WTC11 (cell line): ENCODE data around the gene CYB5A. TPM values are rescaled to one million over a fixed set of nuclear protein-coding genes. Genes with fewer than 3 reads are reported as not detected.
"Not testable (repeated sequence)": the region's sequence is repeated elsewhere in the genome, so short reads cannot be mapped to it uniquely, and the experiment has no call there.

Source experiments
- ATAC-seq: fragments of 200-7000 bp; cut with Tn5 transposase; 2 replicates; pipeline ENCODE4 v1.10.0; 2021; ENCODE audit warnings: mild to moderate bottlenecking, moderate library complexity
- CTCF ChIA-PET: fragments of 300-600 bp; sonication (Branson Sonifier 250); formaldehyde crosslinking; loops from one replicate; lab custom pipeline; 2021; ENCODE audit warnings: antibody characterized with exemption; lab: Charles Lee
- POLR2A ChIA-PET: fragments of 350-600 bp; sonication (Branson Sonifier 250); formaldehyde crosslinking; loops from one replicate; lab custom pipeline; 2021; ENCODE audit warnings: antibody characterized with exemption; lab: Charles Lee
- DNase-seq: peaks from one replicate; pipeline ENCODE4 v3.0.0; 2021; ENCODE audit warnings: low spot score
- H3K27ac Mint-ChIP-seq: 2 replicates; pipeline ENCODE4 v1.8.0; 2021; ENCODE audit warnings: mixed read lengths
- H3K27me3 Mint-ChIP-seq: 2 replicates; pipeline ENCODE4 v1.8.0; 2021; ENCODE audit warnings: low read depth, mild to moderate bottlenecking, moderate library complexity, mixed read lengths
- H3K36me3 Mint-ChIP-seq: 2 replicates; pipeline ENCODE4 v1.8.0; 2021; ENCODE audit warnings: mixed read lengths
- H3K4me1 Mint-ChIP-seq: 2 replicates; pipeline ENCODE4 v1.8.0; 2022; ENCODE audit warnings: mixed read lengths
- H3K4me3 Mint-ChIP-seq: 2 replicates; pipeline ENCODE4 v1.8.0; 2021; ENCODE audit warnings: mild to moderate bottlenecking, moderate library complexity, mixed read lengths
- H3K9me3 Mint-ChIP-seq: 2 replicates; pipeline ENCODE4 v1.8.0; 2021; ENCODE audit warnings: mixed read lengths
- CREB1 ChIP-seq: sonication (generic); formaldehyde crosslinking; IDR thresholded peaks from 2 replicates; pipeline ENCODE4 v1.8.0; 2023; ENCODE audit warnings: mild to moderate bottlenecking, missing genetic modification reagents
- ETV6 ChIP-seq: sonication (generic); formaldehyde crosslinking; IDR thresholded peaks from 2 replicates; pipeline ENCODE4 v1.8.1; 2022; ENCODE audit warnings: mild to moderate bottlenecking, missing genetic modification reagents
- FOXJ3 ChIP-seq: sonication (generic); formaldehyde crosslinking; IDR thresholded peaks from 2 replicates; pipeline ENCODE4 v1.9.0; 2021; ENCODE audit warnings: missing genetic modification reagents, mild to moderate bottlenecking, borderline replicate concordance
- GABPB1 ChIP-seq: sonication (generic); formaldehyde crosslinking; IDR thresholded peaks from 2 replicates; pipeline ENCODE4 v1.8.1; 2023; ENCODE audit warnings: mild to moderate bottlenecking, missing genetic modification reagents
- IRF2 ChIP-seq: sonication (generic); formaldehyde crosslinking; IDR thresholded peaks from 2 replicates; pipeline ENCODE4 v1.8.0; 2022; ENCODE audit warnings: low read depth, missing genetic modification reagents, borderline replicate concordance
- JAZF1 ChIP-seq: fragments of 250-450 bp; sonication (Bioruptor Pico); IDR thresholded peaks from 2 replicates; pipeline ENCODE4 v1.9.0; 2021; ENCODE audit warnings: moderate library complexity, mild to moderate bottlenecking, inconsistent platforms
- KAT7 ChIP-seq: sonication (generic); formaldehyde crosslinking; IDR thresholded peaks from 2 replicates; pipeline ENCODE4 v1.8.1; 2023; ENCODE audit warnings: missing genetic modification reagents, mild to moderate bottlenecking, borderline replicate concordance
- OVOL2 ChIP-seq: fragments of 250-450 bp; sonication (Bioruptor Pico); IDR thresholded peaks from 2 replicates; pipeline ENCODE4 v1.9.0; 2021; ENCODE audit warnings: mild to moderate bottlenecking, borderline replicate concordance
- RELA ChIP-seq: sonication (generic); formaldehyde crosslinking; IDR thresholded peaks from 2 replicates; pipeline ENCODE4 v1.8.1; 2022; ENCODE audit warnings: missing genetic modification reagents, mild to moderate bottlenecking, borderline replicate concordance
- SOX15 ChIP-seq: fragments of 250-450 bp; sonication (Bioruptor Pico); IDR thresholded peaks from 2 replicates; pipeline ENCODE4 v1.9.0; 2021; ENCODE audit warnings: mild to moderate bottlenecking
- TCF7 ChIP-seq: sonication (generic); formaldehyde crosslinking; IDR thresholded peaks from 2 replicates; pipeline ENCODE4 v1.8.0; 2022; ENCODE audit warnings: mild to moderate bottlenecking, low read depth, missing genetic modification reagents, moderate library complexity
- ZNF219 ChIP-seq: sonication (generic); formaldehyde crosslinking; IDR thresholded peaks from 2 replicates; pipeline ENCODE4 v1.8.0; 2023; ENCODE audit warnings: missing genetic modification reagents, mild to moderate bottlenecking, borderline replicate concordance
- ZNF232 ChIP-seq: sonication (generic); formaldehyde crosslinking; IDR thresholded peaks from 2 replicates; pipeline ENCODE4 v1.8.0; 2022; ENCODE audit warnings: mild to moderate bottlenecking, missing genetic modification reagents
- ZNF671 ChIP-seq: fragments of 250-450 bp; sonication (Bioruptor Pico); IDR thresholded peaks from 2 replicates; pipeline ENCODE4 v1.8.0; 2021; ENCODE audit warnings: mild to moderate bottlenecking
- total RNA-seq: library from RNA; stranded (reverse); gene quantifications from 3 replicates; pipeline ENCODE4 v1.2.3, GENCODE V29; 2021
- TF ChIP-seq, protein P1 (sequence below): sonication (generic); formaldehyde crosslinking; IDR thresholded peaks from 2 replicates; pipeline ENCODE4 v1.8.1; 2023; ENCODE audit warnings: mild to moderate bottlenecking, missing genetic modification reagents, borderline replicate concordance
- TF ChIP-seq, protein P2 (sequence below): sonication (generic); formaldehyde crosslinking; IDR thresholded peaks from 2 replicates; pipeline ENCODE4 v1.8.0; 2022; ENCODE audit warnings: mild to moderate bottlenecking, missing genetic modification reagents
- TF ChIP-seq, protein P3 (sequence below): sonication (generic); formaldehyde crosslinking; IDR thresholded peaks from 2 replicates; pipeline ENCODE4 v1.8.1; 2023; ENCODE audit warnings: mild to moderate bottlenecking, moderate library complexity, missing genetic modification reagents
- TF ChIP-seq, protein P4 (sequence below): sonication (generic); formaldehyde crosslinking; IDR thresholded peaks from 2 replicates; pipeline ENCODE4 v1.8.0; 2022; ENCODE audit warnings: mild to moderate bottlenecking, missing genetic modification reagents
- TF ChIP-seq, protein P5 (sequence below): fragments of 250-450 bp; sonication (Bioruptor Pico); conservative IDR thresholded peaks from 2 replicates; pipeline ENCODE4 v1.9.0; 2021; ENCODE audit warnings: mild to moderate bottlenecking
- TF ChIP-seq, protein P6 (sequence below): sonication (generic); formaldehyde crosslinking; IDR thresholded peaks from 2 replicates; pipeline ENCODE4 v1.8.1; 2022; ENCODE audit warnings: low read depth, mild to moderate bottlenecking, moderate library complexity, missing genetic modification reagents, borderline replicate concordance
- TF ChIP-seq, protein P7 (sequence below): fragments of 200-600 bp; IDR thresholded peaks from 2 replicates; pipeline ENCODE4 v1.8.0; 2022; ENCODE audit warnings: antibody characterized with exemption

CYB5A gene
- total RNA-seq, 1 experiment from 2014 or later = 127 TPM

DNA sequence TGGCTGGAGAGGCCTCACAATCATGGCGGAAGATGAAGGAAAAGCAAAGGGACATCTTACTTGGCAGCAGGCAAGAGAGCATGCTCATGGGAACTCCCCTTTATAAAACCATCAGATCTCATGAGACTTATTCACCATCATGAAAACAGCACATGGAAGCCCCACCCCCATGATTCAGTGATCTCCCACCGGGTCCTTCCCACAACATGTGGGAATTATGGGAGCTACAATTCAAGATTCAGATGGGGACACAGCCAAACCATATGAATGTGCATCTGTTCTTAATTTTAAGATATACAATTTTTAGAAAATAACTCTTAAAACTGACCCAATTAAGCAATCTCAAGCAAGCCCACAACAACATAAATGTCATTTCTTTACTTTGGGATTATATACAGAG lies 36.4 kb upstream of the CYB5A start (continued):
- TF ChIP-seq, protein P1, sequence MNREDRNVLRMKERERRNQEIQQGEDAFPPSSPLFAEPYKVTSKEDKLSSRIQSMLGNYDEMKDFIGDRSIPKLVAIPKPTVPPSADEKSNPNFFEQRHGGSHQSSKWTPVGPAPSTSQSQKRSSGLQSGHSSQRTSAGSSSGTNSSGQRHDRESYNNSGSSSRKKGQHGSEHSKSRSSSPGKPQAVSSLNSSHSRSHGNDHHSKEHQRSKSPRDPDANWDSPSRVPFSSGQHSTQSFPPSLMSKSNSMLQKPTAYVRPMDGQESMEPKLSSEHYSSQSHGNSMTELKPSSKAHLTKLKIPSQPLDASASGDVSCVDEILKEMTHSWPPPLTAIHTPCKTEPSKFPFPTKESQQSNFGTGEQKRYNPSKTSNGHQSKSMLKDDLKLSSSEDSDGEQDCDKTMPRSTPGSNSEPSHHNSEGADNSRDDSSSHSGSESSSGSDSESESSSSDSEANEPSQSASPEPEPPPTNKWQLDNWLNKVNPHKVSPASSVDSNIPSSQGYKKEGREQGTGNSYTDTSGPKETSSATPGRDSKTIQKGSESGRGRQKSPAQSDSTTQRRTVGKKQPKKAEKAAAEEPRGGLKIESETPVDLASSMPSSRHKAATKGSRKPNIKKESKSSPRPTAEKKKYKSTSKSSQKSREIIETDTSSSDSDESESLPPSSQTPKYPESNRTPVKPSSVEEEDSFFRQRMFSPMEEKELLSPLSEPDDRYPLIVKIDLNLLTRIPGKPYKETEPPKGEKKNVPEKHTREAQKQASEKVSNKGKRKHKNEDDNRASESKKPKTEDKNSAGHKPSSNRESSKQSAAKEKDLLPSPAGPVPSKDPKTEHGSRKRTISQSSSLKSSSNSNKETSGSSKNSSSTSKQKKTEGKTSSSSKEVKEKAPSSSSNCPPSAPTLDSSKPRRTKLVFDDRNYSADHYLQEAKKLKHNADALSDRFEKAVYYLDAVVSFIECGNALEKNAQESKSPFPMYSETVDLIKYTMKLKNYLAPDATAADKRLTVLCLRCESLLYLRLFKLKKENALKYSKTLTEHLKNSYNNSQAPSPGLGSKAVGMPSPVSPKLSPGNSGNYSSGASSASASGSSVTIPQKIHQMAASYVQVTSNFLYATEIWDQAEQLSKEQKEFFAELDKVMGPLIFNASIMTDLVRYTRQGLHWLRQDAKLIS (CRISPR knock-in tag) = no peak
- TF ChIP-seq, protein P2, sequence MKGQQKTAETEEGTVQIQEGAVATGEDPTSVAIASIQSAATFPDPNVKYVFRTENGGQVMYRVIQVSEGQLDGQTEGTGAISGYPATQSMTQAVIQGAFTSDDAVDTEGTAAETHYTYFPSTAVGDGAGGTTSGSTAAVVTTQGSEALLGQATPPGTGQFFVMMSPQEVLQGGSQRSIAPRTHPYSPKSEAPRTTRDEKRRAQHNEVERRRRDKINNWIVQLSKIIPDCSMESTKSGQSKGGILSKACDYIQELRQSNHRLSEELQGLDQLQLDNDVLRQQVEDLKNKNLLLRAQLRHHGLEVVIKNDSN (CRISPR knock-in tag) = no peak
- TF ChIP-seq SOX15 (no peak), ZNF671 (CRISPR knock-in tag) (no peak)
- TF ChIP-seq, protein P3, sequence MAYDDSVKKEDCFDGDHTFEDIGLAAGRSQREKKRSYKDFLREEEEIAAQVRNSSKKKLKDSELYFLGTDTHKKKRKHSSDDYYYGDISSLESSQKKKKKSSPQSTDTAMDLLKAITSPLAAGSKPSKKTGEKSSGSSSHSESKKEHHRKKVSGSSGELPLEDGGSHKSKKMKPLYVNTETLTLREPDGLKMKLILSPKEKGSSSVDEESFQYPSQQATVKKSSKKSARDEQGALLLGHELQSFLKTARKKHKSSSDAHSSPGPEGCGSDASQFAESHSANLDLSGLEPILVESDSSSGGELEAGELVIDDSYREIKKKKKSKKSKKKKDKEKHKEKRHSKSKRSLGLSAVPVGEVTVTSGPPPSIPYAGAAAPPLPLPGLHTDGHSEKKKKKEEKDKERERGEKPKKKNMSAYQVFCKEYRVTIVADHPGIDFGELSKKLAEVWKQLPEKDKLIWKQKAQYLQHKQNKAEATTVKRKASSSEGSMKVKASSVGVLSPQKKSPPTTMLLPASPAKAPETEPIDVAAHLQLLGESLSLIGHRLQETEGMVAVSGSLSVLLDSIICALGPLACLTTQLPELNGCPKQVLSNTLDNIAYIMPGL (CRISPR knock-in tag) = no peak
- TF ChIP-seq, protein P4, sequence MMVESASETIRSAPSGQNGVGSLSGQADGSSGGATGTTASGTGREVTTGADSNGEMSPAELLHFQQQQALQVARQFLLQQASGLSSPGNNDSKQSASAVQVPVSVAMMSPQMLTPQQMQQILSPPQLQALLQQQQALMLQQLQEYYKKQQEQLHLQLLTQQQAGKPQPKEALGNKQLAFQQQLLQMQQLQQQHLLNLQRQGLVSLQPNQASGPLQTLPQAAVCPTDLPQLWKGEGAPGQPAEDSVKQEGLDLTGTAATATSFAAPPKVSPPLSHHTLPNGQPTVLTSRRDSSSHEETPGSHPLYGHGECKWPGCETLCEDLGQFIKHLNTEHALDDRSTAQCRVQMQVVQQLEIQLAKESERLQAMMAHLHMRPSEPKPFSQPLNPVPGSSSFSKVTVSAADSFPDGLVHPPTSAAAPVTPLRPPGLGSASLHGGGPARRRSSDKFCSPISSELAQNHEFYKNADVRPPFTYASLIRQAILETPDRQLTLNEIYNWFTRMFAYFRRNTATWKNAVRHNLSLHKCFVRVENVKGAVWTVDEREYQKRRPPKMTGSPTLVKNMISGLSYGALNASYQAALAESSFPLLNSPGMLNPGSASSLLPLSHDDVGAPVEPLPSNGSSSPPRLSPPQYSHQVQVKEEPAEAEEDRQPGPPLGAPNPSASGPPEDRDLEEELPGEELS (CRISPR knock-in tag) = no peak

DNA sequence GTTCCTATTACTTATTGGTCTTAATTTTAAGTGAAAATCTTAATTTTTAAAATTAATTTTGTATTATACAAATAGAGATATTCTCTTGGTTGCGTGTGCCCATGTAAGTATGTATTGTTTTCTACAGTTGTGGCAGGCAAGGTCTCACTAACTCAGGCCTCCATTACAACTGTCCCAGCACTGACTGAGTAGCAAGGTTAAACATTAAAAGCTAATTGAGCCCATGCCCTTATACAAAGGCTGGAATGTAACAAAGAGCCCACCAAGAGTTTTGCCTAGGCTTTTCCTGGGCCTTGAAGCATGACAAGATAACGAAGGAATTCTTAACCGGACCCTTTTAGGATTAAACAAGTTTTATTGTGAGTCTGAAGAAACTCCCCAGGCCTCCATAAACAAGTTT lies 35.0 kb upstream of the CYB5A start:
- DNase-seq, H3K9me3 Mint-ChIP-seq, ATAC-seq, H3K27me3 Mint-ChIP-seq, H3K4me3 Mint-ChIP-seq, POLR2A ChIA-PET, H3K27ac Mint-ChIP-seq, H3K4me1 Mint-ChIP-seq, CTCF ChIA-PET, H3K36me3 Mint-ChIP-seq: not testable (repeated sequence)

DNA sequence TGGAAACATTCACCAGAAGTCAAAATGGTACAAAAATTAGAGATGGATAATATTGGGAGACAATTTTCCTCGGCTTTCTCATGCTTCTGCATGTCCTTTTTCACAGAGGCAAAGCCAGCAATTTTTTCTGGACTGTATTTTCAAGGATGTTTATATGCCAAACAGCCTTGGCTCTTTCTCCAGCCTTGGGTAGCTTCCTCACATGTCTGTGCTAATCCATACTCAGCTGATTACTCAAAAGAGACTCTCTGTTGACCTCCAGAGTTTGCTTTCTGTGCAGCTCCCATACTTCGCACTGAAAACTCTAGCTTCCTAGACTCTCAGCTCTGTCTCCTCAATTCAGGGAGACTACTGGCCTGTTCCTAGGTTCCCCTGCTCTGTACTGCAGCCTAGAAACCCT lies 34.5 kb upstream of the CYB5A start:
- Mint-ChIP-seq H3K36me3 (no peaks in the 10 kb centered on the region), H3K27ac (no peak overlapping the region)
- TF ChIP-seq ETV6 (CRISPR knock-in tag) = no peak
- TF ChIP-seq KAT7 = no peak
- no peak for TF ChIP-seq TCF7 (CRISPR knock-in tag)
- TF ChIP-seq CREB1 (CRISPR knock-in tag) = no peak
- TF ChIP-seq, protein P5, sequence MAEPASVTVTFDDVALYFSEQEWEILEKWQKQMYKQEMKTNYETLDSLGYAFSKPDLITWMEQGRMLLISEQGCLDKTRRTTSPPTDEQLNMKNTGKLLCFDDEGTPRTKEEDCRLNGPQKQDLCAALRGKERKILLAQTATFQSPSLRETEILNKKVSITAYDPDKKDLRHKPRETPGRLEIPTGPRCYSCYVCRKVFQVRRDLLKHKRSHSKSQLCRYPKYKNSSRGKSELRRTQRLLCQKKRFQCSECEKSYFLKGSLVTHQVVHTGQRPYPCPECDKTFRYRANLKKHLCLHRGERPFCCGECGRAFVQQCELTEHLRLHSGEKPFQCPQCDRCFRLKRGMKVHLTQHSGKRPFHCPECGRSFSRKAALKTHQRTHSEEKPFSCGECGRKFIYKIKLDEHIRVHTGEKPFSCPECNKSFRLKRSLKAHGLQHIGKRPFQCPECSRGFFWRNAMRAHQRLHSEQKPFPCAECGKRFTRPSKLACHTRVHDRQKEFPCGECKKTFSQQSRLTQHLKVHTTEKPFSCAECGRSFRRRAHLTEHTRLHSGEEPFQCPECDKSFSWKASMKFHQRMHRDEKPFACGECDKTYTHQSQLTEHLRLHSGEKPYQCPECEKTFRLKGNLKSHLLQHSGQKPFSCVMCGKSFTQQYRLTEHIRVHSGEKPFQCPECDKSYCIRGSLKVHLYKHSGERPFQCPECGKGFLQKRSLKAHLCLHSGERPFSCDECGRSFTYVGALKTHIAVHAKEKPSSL (CRISPR knock-in tag) = no peak
- no peak for TF ChIP-seq ZNF232 (CRISPR knock-in tag)
- no peak for TF ChIP-seq IRF2 (CRISPR knock-in tag)
- no peak for TF ChIP-seq OVOL2 (CRISPR knock-in tag)
- TF ChIP-seq JAZF1 (CRISPR knock-in tag) = no peak
- TF ChIP-seq, protein P6, sequence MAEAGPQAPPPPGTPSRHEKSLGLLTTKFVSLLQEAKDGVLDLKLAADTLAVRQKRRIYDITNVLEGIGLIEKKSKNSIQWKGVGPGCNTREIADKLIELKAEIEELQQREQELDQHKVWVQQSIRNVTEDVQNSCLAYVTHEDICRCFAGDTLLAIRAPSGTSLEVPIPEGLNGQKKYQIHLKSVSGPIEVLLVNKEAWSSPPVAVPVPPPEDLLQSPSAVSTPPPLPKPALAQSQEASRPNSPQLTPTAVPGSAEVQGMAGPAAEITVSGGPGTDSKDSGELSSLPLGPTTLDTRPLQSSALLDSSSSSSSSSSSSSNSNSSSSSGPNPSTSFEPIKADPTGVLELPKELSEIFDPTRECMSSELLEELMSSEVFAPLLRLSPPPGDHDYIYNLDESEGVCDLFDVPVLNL (CRISPR knock-in tag) = no peak
- TF ChIP-seq, protein P7, sequence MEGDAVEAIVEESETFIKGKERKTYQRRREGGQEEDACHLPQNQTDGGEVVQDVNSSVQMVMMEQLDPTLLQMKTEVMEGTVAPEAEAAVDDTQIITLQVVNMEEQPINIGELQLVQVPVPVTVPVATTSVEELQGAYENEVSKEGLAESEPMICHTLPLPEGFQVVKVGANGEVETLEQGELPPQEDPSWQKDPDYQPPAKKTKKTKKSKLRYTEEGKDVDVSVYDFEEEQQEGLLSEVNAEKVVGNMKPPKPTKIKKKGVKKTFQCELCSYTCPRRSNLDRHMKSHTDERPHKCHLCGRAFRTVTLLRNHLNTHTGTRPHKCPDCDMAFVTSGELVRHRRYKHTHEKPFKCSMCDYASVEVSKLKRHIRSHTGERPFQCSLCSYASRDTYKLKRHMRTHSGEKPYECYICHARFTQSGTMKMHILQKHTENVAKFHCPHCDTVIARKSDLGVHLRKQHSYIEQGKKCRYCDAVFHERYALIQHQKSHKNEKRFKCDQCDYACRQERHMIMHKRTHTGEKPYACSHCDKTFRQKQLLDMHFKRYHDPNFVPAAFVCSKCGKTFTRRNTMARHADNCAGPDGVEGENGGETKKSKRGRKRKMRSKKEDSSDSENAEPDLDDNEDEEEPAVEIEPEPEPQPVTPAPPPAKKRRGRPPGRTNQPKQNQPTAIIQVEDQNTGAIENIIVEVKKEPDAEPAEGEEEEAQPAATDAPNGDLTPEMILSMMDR = no peak
- TF ChIP-seq ZNF219 (CRISPR knock-in tag) = no peak
- no peak for TF ChIP-seq GABPB1 (CRISPR knock-in tag)
- no peak for TF ChIP-seq FOXJ3 (CRISPR knock-in tag)
- no peak for TF ChIP-seq RELA (CRISPR knock-in tag)
- TF ChIP-seq, all 79 proteins: peak for 0
- Mint-ChIP-seq H3K4me1 (0 out of 2 replicates have a peak, but pooled peaks cover under 1% of the 10 kb centered on the region), H3K27me3 (no peaks in the 10 kb centered on the region), H3K4me3 (no peak overlapping the region), H3K9me3 (no peaks in the 10 kb centered on the region)
- ATAC-seq = no peak
- no peak for DNase-seq
- ChIA-PET CTCF (no interaction called here), POLR2A (no interaction called here)
